H1 (cell line): ENCODE results near the gene NEDD9. TPM values are rescaled to one million over a fixed set of nuclear protein-coding genes. Genes with fewer than 3 reads are reported as not detected.

Source experiments
- CTCF ChIA-PET: fragments of 300-600 bp; sonication (Branson Sonifier 250); formaldehyde crosslinking; loops from one replicate; lab custom pipeline; 2021; ENCODE audit not compliant: partially characterized antibody; lab: Charles Lee
- POLR2A ChIA-PET: fragments of 300-600 bp; sonication (Branson Sonifier 250); formaldehyde crosslinking; loops from one replicate; lab custom pipeline; 2021; ENCODE audit warnings: inconsistent platforms; ENCODE audit not compliant: partially characterized antibody; lab: Charles Lee
- DNase-seq, 2 experiments: peaks; one replicate each; pipeline versions ENCODE4 v3.0.0 to v3.0.0-alpha.2; 2010 to 2022; ENCODE audit warnings: low spot score in 2 of 2, low read depth in 1 of 2, mixed read lengths in 1 of 2
- FAIRE-seq: peaks from 2 replicates; lab custom pipeline; 2011; peaks lifted over from hg19 to GRCh38; lab: Jason Lieb, UNC
- H2AFZ ChIP-seq: 2 replicates; pipeline ENCODE4 v1.8.1; 2012; ENCODE audit warnings: low read length, inconsistent platforms
- H2AK5ac ChIP-seq: 2 replicates; pipeline ENCODE4 v1.6.1; 2013; ENCODE audit warnings: low read depth, low read length
- H2BK120ac ChIP-seq: replicated peaks from 2 replicates; pipeline ENCODE3; 2013; ENCODE audit warnings: low read depth, low read length, inconsistent platforms
- H2BK12ac ChIP-seq: 2 replicates; pipeline ENCODE4 v1.6.1; 2013; ENCODE audit warnings: low read depth, low read length
- H2BK15ac ChIP-seq: 2 replicates; pipeline ENCODE4 v1.6.1; 2013; ENCODE audit warnings: low read length
- H2BK20ac ChIP-seq: 2 replicates; pipeline ENCODE4 v1.6.1; 2013; ENCODE audit warnings: low read length
- H2BK5ac ChIP-seq: 2 replicates; pipeline ENCODE4 v1.6.1; 2013; ENCODE audit warnings: low read depth, low read length
- H3K14ac ChIP-seq: 2 replicates; pipeline ENCODE4 v1.6.1; 2013; ENCODE audit warnings: inconsistent platforms; ENCODE audit not compliant: insufficient read length
- H3K18ac ChIP-seq: 2 replicates; pipeline ENCODE4 v1.6.1; 2013; ENCODE audit warnings: low read length; ENCODE audit errors: extremely low read depth
- H3K23ac ChIP-seq: 2 replicates; pipeline ENCODE4 v1.6.1; 2013; ENCODE audit warnings: inconsistent platforms; ENCODE audit not compliant: insufficient read length
- H3K23me2 ChIP-seq: 2 replicates; pipeline ENCODE4 v1.6.1; 2013; ENCODE audit warnings: low read depth, low read length
- H3K27ac ChIP-seq: 2 replicates; pipeline ENCODE4 v1.6.1; 2011; ENCODE audit warnings: low read depth, low read length, inconsistent platforms
- H3K27me3 ChIP-seq, 4 experiments: replicated peaks in 1 of 4; 1 replicate in 1 of 4; 2 replicates in 3 of 4; pipeline versions ENCODE4 v1.6.1 to v1.8.1; 2011 to 2013; ENCODE audit warnings: low read length in 3 of 4, mild to moderate bottlenecking in 3 of 4, inconsistent platforms in 2 of 4, mixed read lengths in 2 of 4, moderate library complexity in 1 of 4; ENCODE audit not compliant: control insufficient read depth in 3 of 4, insufficient read depth in 3 of 4; ENCODE audit errors: extremely low read depth in 1 of 4
- H3K36me3 ChIP-seq, 4 experiments: 2 replicates each; pipeline versions ENCODE4 v1.6.1 to v1.8.1; 2011 to 2013; ENCODE audit warnings: mild to moderate bottlenecking in 4 of 4, low read length in 3 of 4, moderate library complexity in 2 of 4, control low read depth in 1 of 4, inconsistent platforms in 1 of 4; ENCODE audit not compliant: insufficient read depth in 4 of 4, control insufficient read depth in 2 of 4
- H3K4ac ChIP-seq: replicated peaks from 2 replicates; pipeline ENCODE3; 2013; ENCODE audit warnings: low read length, low read depth, mixed read lengths, inconsistent platforms; ENCODE audit not compliant: insufficient read length
- H3K4me1 ChIP-seq, 4 experiments: replicated peaks in 1 of 4; 1 replicate in 1 of 4; 2 replicates in 3 of 4; pipeline versions ENCODE4 v1.6.1 to v1.8.1; 2011 to 2013; ENCODE audit warnings: low read length in 3 of 4, inconsistent platforms in 2 of 4, mixed read lengths in 1 of 4; ENCODE audit not compliant: insufficient read depth in 4 of 4, control insufficient read depth in 3 of 4
- H3K4me2 ChIP-seq, 2 experiments: 2 replicates each; pipeline versions ENCODE4 v1.6.1 to v1.8.1; 2011 to 2013; ENCODE audit warnings: low read depth in 2 of 2, low read length in 2 of 2, control low read depth in 1 of 2, inconsistent platforms in 1 of 2, mild to moderate bottlenecking in 1 of 2; ENCODE audit not compliant: insufficient read depth in 1 of 2
- H3K4me3 ChIP-seq, 4 experiments: fragments of 200-600, 300-600 bp in 1 of 4; sonication (generic), shearing (Covaris generic), sonication (Bioruptor Twin) in 1 of 4; 2 replicates each; pipeline versions ENCODE4 v1.5.1 to v1.8.1; 2011 to 2016; ENCODE audit warnings: low read length in 4 of 4, low read depth in 3 of 4, control low read depth in 2 of 4, inconsistent platforms in 2 of 4, mild to moderate bottlenecking in 2 of 4, mixed read lengths in 1 of 4, moderate library complexity in 1 of 4; ENCODE audit not compliant: insufficient read depth in 2 of 4; ENCODE audit errors: extremely low read depth in 1 of 4
- H3K56ac ChIP-seq: replicated peaks from 2 replicates; pipeline ENCODE3; 2013; ENCODE audit warnings: low read depth, mild to moderate bottlenecking, mixed read lengths, low read length, inconsistent platforms; ENCODE audit not compliant: insufficient read length
- H3K79me1 ChIP-seq: 2 replicates; pipeline ENCODE4 v1.6.1; 2013; ENCODE audit warnings: low read depth, low read length, control low read depth
- H3K79me2 ChIP-seq, 2 experiments: 2 replicates each; pipeline versions ENCODE4 v1.6.1 to v1.8.1; 2012 to 2013; ENCODE audit warnings: low read length in 2 of 2, mild to moderate bottlenecking in 2 of 2, inconsistent platforms in 1 of 2; ENCODE audit not compliant: insufficient read depth in 2 of 2, control insufficient read depth in 1 of 2
- H3K9ac ChIP-seq, 4 experiments: replicated peaks in 1 of 4; 1 replicate in 1 of 4; 2 replicates in 3 of 4; pipeline versions ENCODE4 v1.6.1 to v1.8.1; 2011 to 2013; ENCODE audit warnings: low read depth in 3 of 4, low read length in 3 of 4, control low read depth in 2 of 4, mild to moderate bottlenecking in 2 of 4, moderate library complexity in 2 of 4, inconsistent platforms in 1 of 4; ENCODE audit errors: extremely low read depth in 1 of 4
- H3K9me3 ChIP-seq, 2 experiments: 2 replicates each; pipeline versions ENCODE4 v1.6.1 to v1.8.1; 2012 to 2013; ENCODE audit warnings: mild to moderate bottlenecking in 2 of 2, moderate library complexity in 2 of 2, control low read depth in 1 of 2, inconsistent platforms in 1 of 2, low read depth in 1 of 2, low read length in 1 of 2, mixed read lengths in 1 of 2; ENCODE audit not compliant: insufficient read depth in 2 of 2
- H4K20me1 ChIP-seq, 2 experiments: replicated peaks in 1 of 2; 2 replicates each; pipeline versions ENCODE3 to v1.8.1; 2011 to 2013; ENCODE audit warnings: inconsistent platforms in 2 of 2, low read length in 2 of 2, mild to moderate bottlenecking in 1 of 2; ENCODE audit not compliant: insufficient read depth in 2 of 2, control insufficient read depth in 1 of 2
- H4K5ac ChIP-seq: 2 replicates; pipeline ENCODE4 v1.6.1; 2013; ENCODE audit warnings: low read length, low read depth, mixed read lengths, inconsistent platforms; ENCODE audit not compliant: insufficient read length
- H4K8ac ChIP-seq: 2 replicates; pipeline ENCODE4 v1.8.0; 2013; ENCODE audit warnings: mild to moderate bottlenecking, moderate library complexity, low read length, inconsistent platforms; ENCODE audit not compliant: insufficient read depth; ENCODE audit errors: extremely low read depth
- H4K91ac ChIP-seq: replicated peaks from 2 replicates; pipeline ENCODE3; 2013; ENCODE audit warnings: low read length, mixed read lengths, inconsistent platforms; ENCODE audit not compliant: insufficient read length
- KDM4A ChIP-seq: IDR thresholded peaks from one replicate; pipeline ENCODE4 v1.7.1; 2012; ENCODE audit warnings: low read depth, mild to moderate bottlenecking, moderate library complexity, low read length, inconsistent platforms; ENCODE audit not compliant: severe bottlenecking
- SIN3A ChIP-seq, 2 experiments: IDR thresholded peaks in 1 of 2; conservative IDR thresholded peaks in 1 of 2; 2 replicates each; pipeline ENCODE4 v1.6.1; 2011 to 2012; ENCODE audit warnings: low read length in 2 of 2, improper control_type of control experiment in 1 of 2, low read depth in 1 of 2, mild to moderate bottlenecking in 1 of 2
- SIRT6 ChIP-seq: IDR thresholded peaks from one replicate; pipeline ENCODE4 v1.7.1; 2012; ENCODE audit warnings: low read length, inconsistent platforms
- WGBS, 2 experiments: shearing (Covaris generic) in 1 of 2; methylation state at CpG; one replicate each; pipeline versions ENCODE4 v1.1.6 to v1.1.7; 2013 to 2015; ENCODE audit warnings: low lambda C conversion rate in 2 of 2, mixed read lengths in 2 of 2, inconsistent platforms in 1 of 2, low coverage in 1 of 2, missing lambda C conversion rate in 1 of 2; ENCODE audit not compliant: insufficient replicate concordance in 2 of 2, insufficient coverage in 1 of 2, insufficient read length in 1 of 2; ENCODE audit errors: extremely low coverage in 1 of 2, missing lambda C conversion rate in 1 of 2; 5-methylcytosine and 5-hydroxymethylcytosine counted together
- polyA plus RNA-seq, 7 experiments: library from polyadenylated mRNA; depleted of rRNA in 3 of 7; stranded (reverse) in 5 of 7; unstranded in 2 of 7; fragments of >200 nt in 5 of 7; fragments of 200-250 nt in 2 of 7; gene quantifications; 1 replicate in 5 of 7; 2 replicates in 1 of 7; 4 replicates in 1 of 7; pipeline versions ENCODE4 v1.2.1 to v1.2.3, GENCODE V29; 2011 to 2013; ENCODE audit warnings: missing spikeins in 2 of 7, mixed read lengths in 2 of 7
- total RNA-seq: library from RNA; stranded (reverse); fragmentation: NEBNext Ultra II Directional; extraction: Animal tissue kit (Norgen Biotek cat#: 25700); gene quantifications from 2 replicates; pipeline ENCODE4 v1.2.1, GENCODE V29; 2021

The NEDD9 gene
- total and polyA plus RNA-seq, 2 of the 8 experiments (the other 6 are each of a cell fraction or from before 2014, with no cell fraction given): 3.6 to 12.0 TPM

GRCh38 chr6:11241154-11241792 lies 8.8 kb upstream of the NEDD9 start:
- no peaks in the 10 kb centered on the region for H3K79me1 ChIP-seq
- H2BK20ac ChIP-seq: no peak overlapping the region
- no peak overlapping the region for H2BK5ac ChIP-seq
- H3K27ac ChIP-seq: no peak overlapping the region
- TF ChIP-seq KDM4A: no peak
- no peak for TF ChIP-seq SIN3A (conservative IDR thresholded peaks at IDR 0.05 in 1 of 2, IDR thresholded peaks at IDR 0.05 in 1 of 2; ENCODE audit: low read depth in 1 of 2, low read length in 2 of 2)
- no peak for TF ChIP-seq SIRT6
- no peaks in the 10 kb centered on the region for H3K79me2 ChIP-seq
- H3K23me2 ChIP-seq: no peaks in the 10 kb centered on the region
- WGBS, 2 experiments: 90% methylated on average over 11 of the region's 11 CpGs; no CpG with 5 or more reads in 1 of the 2 experiments
- H3K9me3 ChIP-seq: no peaks in the 10 kb centered on the region
- H3K56ac ChIP-seq: no peak overlapping the region
- peaks cover 0 to 3% (median 1%) of the 10 kb centered on the region in 4 experiments; a peak in 4 of 7 replicates for H3K4me1 ChIP-seq
- no peak overlapping the region for H3K4ac ChIP-seq
- H4K20me1 ChIP-seq: no peaks in the 10 kb centered on the region
- no peak overlapping the region for H3K18ac ChIP-seq
- no peak overlapping the region for H3K4me2 ChIP-seq
- H3K27me3 ChIP-seq: peaks cover 0 to 7% (median 5%) of the 10 kb centered on the region in 4 experiments; a peak in 4 of 7 replicates
- H3K9ac ChIP-seq: no peak overlapping the region
- FAIRE-seq: no peak
- H3K14ac ChIP-seq: no peak overlapping the region
- H3K4me3 ChIP-seq: no peak overlapping the region
- ChIA-PET POLR2A (interaction anchor here (1.6 kb wide), 1 partner anchor 9 kb away, joined by 6 read pairs; the partner anchor contains the start of gene NEDD9), CTCF (interaction anchor here (0.7 to 3.4 kb wide), 42 partner anchors 9 to 334 kb away, joined by 3 to 27 read pairs (median 5); partner anchors contain the start of gene NEDD9)
- H4K91ac ChIP-seq: no peak overlapping the region
- H2BK120ac ChIP-seq: no peak overlapping the region
- H4K8ac ChIP-seq: 0 out of 2 replicates have a peak overlapping the region, but pooled peaks have one; percentile 53
- no peak overlapping the region for H2BK15ac ChIP-seq
- no peak overlapping the region for H2AK5ac ChIP-seq
- H2BK12ac ChIP-seq: no peak overlapping the region
- no peak overlapping the region for H2AFZ ChIP-seq
- DNase-seq: no peak
- no peak overlapping the region for H4K5ac ChIP-seq
- no peak overlapping the region for H3K23ac ChIP-seq
- no peaks in the 10 kb centered on the region for H3K36me3 ChIP-seq
